GM21619 (cell line): ENCODE measurements around the gene PRKD1.

Experiments used
- ATAC-seq: cut with Tn5 transposase; IDR thresholded peaks from one replicate; pipeline ENCODE4 v1.9.1; 2021; ENCODE audit not compliant: unreplicated experiment

Gene PRKD1

GRCh38 chr14:29627137-29627536 lies 300.5 kb downstream of the PRKD1 start:
- ATAC-seq, result no peak

GRCh38 chr14:29618323-29619067 lies 309.2 kb downstream of the PRKD1 start:
- ATAC-seq, result no peak

- ATAC-seq, result no peak
These were observed 310.7 kb downstream of the PRKD1 start for GRCh38 chr14:29616922-29617321.

GRCh38 chr14:29608861-29609260 lies 318.8 kb downstream of the PRKD1 start:
- no peak for ATAC-seq

DNA sequence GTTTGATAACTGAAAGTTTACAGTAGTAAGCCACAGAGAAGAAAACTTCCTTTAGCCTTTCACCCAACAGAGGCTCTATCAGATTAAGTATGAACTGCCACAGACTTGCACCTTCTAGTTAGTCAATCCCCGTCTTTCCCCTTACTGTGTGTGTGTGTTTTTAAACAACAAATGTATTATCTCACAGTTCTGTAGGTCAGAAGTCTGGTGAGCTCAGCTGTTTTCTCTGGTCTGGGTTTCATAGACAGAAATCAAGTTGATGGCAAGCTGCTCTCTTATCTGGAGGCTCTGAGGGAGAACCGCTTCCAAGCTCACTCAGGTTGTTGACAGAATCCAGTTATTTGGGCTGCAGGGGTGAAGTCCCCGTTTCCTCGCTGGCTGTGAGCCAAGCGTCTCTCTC lies 320.5 kb downstream of the PRKD1 start:
- no peak for ATAC-seq

DNA sequence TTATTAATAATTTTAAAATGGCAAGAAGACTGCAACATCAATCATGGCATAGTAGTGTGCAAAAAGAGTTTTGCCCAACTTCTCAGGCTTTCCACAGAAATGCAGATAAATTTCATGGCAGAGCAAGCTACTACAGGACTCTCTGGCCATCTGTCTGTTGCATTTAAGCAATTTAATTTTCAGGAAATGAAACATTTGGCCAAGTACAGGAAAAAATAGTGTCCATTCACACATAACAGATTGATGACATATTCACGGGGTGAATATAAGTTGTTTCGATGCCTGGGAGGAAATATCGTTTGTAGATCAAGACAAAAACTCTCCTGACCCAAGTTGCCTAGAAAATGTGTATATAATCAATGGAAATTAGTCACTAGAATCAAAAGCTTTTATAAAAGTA lies 324.0 kb downstream of the PRKD1 start:
- ATAC-seq, result no peak

- no peak for ATAC-seq
These were observed 326.0 kb downstream of the PRKD1 start for GRCh38 chr14:29601616-29602015.

GRCh38 chr14:29587761-29588470 lies 339.7 kb downstream of the PRKD1 start:
- ATAC-seq, result no peak

GRCh38 chr14:29587046-29587445 lies 340.6 kb downstream of the PRKD1 start:
- no peak for ATAC-seq

DNA sequence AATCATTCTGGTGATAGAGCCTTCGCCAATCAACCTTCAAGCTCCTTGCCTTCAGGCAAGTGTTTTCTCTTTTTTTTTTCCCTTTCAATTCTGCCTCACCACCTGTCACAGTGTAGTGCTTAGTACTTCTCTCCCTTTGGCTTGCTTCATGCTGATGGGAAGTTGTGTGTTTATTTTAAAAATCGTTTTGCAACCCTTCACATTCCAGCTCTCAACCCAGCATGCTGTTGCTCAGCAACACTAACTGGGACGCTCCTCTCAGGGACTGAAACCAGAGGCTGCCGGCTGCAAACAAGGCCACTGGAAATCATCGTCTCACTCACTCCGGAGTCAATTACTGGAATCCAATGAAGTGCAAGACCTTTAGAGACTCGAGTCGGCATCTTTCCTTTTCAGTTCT lies 342.7 kb downstream of the PRKD1 start:
- no peak for ATAC-seq

- ATAC-seq, result no peak
These were observed 346.9 kb downstream of the PRKD1 start for GRCh38 chr14:29580763-29581162.

DNA sequence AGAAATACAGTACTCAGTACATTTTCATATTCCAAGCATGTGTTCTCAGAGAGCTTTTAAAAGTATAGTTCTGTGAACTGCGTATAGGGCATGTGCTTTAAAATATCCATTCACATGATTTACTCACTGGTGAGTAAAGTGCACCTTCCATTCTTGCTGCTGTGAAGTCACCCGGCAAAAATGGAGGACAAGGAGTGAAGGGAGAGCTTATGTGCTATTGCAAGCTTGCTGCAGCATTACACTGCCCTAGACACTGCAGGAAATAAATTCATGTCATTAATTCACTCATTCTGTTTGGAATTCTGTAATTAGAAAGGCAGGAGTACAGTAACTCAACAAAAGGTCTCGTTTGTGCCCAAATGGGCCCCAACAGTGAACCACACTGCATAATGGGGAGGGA lies 347.8 kb downstream of the PRKD1 start:
- no peak for ATAC-seq

DNA sequence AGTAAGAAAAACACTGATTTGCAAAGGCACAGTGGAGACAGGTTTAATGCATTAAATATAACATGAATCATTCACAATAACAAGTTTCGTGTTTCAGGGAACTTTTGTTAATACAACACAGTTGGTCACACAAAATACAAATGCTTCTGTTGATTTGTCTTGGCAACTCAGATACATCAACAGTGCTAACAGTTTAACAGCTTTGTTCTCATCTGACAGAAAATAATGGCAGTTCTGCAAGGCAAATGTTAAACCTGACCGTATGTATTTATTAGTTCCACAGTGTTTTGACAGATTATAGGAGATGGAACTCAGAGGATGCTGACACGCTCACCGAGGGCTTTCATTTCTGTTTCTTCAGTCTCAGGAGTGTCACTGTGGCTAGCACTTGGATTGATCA lies 350.7 kb downstream of the PRKD1 start:
- ATAC-seq, result no peak

GRCh38 chr14:29569194-29569593 lies 358.5 kb downstream of the PRKD1 start:
- ATAC-seq, result no peak

DNA sequence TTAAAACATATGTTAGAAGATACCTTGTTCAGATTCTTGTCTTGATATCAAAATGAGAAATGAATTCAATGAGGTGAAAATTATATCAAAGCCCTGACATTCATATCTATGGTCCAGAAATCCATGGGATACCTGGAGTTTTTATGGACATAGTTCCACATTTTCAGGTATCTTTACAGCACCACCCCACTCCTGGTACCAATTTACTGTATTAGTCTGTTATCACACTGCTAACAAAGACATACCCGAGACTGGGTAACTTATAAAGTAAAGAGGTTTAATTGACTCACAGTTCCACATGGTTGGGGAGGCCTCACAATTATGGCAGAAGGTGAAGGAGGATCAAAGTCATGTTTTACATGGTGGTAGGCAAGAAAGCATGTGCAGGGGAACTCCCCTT lies 361.5 kb downstream of the PRKD1 start:
- no peak for ATAC-seq

- ATAC-seq, result no peak
These were observed 369.1 kb downstream of the PRKD1 start for GRCh38 chr14:29558516-29558915.

DNA sequence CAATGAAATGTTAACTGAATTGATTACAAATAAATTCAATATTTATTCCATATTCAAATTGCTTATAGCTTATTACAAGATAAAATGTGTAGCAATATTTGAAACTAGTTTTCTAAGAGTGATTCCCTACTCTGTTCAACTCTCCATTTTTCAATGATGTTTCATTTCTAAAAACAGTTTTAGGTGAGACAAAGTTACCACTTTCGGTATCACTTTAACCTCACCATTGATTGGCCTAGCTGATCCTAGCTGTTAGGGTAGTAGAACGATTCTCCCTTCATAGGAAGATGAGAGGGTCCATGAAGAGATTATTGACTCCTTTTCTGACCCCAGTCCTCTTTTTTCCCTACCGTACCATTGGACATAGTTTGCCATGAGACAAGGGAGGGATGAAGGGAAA lies 373.3 kb downstream of the PRKD1 start:
- no peak for ATAC-seq

- no peak for ATAC-seq
These were observed 374.2 kb downstream of the PRKD1 start for GRCh38 chr14:29553427-29553826.

DNA sequence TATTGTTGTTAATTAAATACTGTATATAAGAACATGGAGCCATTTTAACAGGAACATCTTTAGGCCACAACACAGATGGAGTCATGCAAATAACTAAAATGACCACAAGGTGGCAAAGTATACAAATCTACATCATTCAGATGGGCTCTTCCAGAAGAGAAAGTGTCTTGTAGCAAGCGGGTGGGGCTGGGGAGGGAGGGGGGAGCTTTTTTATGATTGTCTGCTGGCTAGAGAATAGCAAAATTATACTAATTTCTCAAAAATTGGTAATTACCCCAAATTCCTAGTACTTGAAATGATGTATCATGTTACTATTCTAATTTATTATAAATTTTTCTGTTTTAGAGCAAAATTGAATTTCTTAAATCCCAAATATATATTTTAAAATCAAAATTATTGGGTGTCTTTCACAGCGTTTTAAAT lies 378.7 kb downstream of the PRKD1 start:
- peak; percentile 90 for ATAC-seq

GRCh38 chr14:29545714-29546113 lies 381.9 kb downstream of the PRKD1 start:
- no peak for ATAC-seq

GRCh38 chr14:29536886-29537511 lies 390.6 kb downstream of the PRKD1 start:
- ATAC-seq, result no peak

DNA sequence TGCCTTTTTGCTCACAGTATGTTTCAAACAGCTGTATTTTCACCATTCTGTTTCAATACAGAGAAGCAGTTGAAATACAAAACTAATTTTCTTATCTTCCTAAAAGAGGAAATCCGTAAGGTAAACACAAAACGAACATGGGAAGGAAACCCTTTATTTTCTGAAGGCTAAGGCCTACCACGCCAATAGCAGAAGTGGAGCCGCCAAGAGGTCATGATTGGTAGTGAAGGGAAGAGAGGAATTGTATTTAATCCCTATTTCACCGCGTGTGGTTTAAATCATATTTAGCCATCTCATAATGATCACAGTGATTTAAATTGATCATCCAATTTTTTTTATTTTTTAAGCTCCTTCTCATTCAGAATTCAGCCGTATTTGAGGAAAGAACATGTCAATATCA lies 398.2 kb downstream of the PRKD1 start:
- ATAC-seq, result no peak
